GM23338 (cell line): ENCODE results near the gene COL8A2. TPM values are rescaled to one million over a fixed set of nuclear protein-coding genes. Genes with fewer than 3 reads are reported as not detected.

ENCODE experiments used
- ATAC-seq: fragments of 200-7000 bp; cut with Tn5 transposase; 3 replicates; pipeline ENCODE4 v1.9.1; 2020
- DNase-seq: peaks from one replicate; pipeline ENCODE4 v3.0.0-alpha.2; 2015; ENCODE audit warnings: low spot score
- H2AFZ ChIP-seq: fragments of 200-600 bp; sonication (generic); 2 replicates; pipeline ENCODE4 v1.8.0; 2016; ENCODE audit warnings: antibody characterized with exemption, mild to moderate bottlenecking, moderate library complexity
- H3F3A ChIP-seq: fragments of 200-600 bp; sonication (generic); replicated peaks from 2 replicates; pipeline ENCODE4 v1.8.0; 2017; ENCODE audit warnings: antibody characterized with exemption, mixed run types, low read depth
- H3K27ac ChIP-seq: fragments of 200-600 bp; sonication (generic); 2 replicates; pipeline ENCODE4 v1.6.1; 2016; ENCODE audit warnings: low read depth
- H3K27me3 ChIP-seq: fragments of 200-600 bp; sonication (generic); 2 replicates; pipeline ENCODE4 v1.8.0; 2016; ENCODE audit warnings: mild to moderate bottlenecking, mixed run types, moderate library complexity; ENCODE audit not compliant: insufficient read depth
- H3K36me3 ChIP-seq: fragments of 200-600 bp; sonication (generic); 2 replicates; pipeline ENCODE4 v1.8.0; 2016; ENCODE audit warnings: mild to moderate bottlenecking; ENCODE audit not compliant: insufficient read depth
- H3K4me1 ChIP-seq: fragments of 200-600 bp; sonication (generic); 2 replicates; pipeline ENCODE4 v1.8.0; 2016; ENCODE audit warnings: mild to moderate bottlenecking, moderate library complexity; ENCODE audit not compliant: insufficient read depth
- H3K4me2 ChIP-seq: fragments of 200-600 bp; sonication (generic); 2 replicates; pipeline ENCODE4 v1.7.1; 2017; ENCODE audit warnings: mixed run types
- H3K4me3 ChIP-seq: fragments of 200-600 bp; sonication (generic); 2 replicates; pipeline ENCODE4 v1.6.1; 2016; ENCODE audit warnings: mixed run types
- H3K79me2 ChIP-seq: fragments of 200-600 bp; sonication (generic); replicated peaks from 2 replicates; pipeline ENCODE4 v1.8.0; 2017; ENCODE audit warnings: mild to moderate bottlenecking; ENCODE audit not compliant: insufficient read depth
- H3K9me2 ChIP-seq: fragments of 200-600 bp; sonication (generic); 2 replicates; pipeline ENCODE4 v1.8.0; 2017; ENCODE audit not compliant: insufficient read depth
- H4K20me1 ChIP-seq: fragments of 200-600 bp; sonication (generic); replicated peaks from 2 replicates; pipeline ENCODE4 v1.8.0; 2017; ENCODE audit warnings: mild to moderate bottlenecking; ENCODE audit not compliant: insufficient read depth
- H3K27ac Mint-ChIP-seq: 2 replicates; pipeline ENCODE4 v1.8.0; 2020; ENCODE audit warnings: inconsistent platforms, mild to moderate bottlenecking, moderate library complexity, mixed read lengths
- H3K27me3 Mint-ChIP-seq: 3 replicates; pipeline ENCODE4 v1.8.0; 2022; ENCODE audit warnings: low read depth, mild to moderate bottlenecking, moderate library complexity, mixed read lengths, inconsistent platforms; ENCODE audit not compliant: insufficient read depth, poor library complexity
- H3K36me3 Mint-ChIP-seq: 3 replicates; pipeline ENCODE4 v1.8.0; 2021; ENCODE audit warnings: low read depth, mild to moderate bottlenecking, inconsistent platforms, moderate library complexity, mixed read lengths
- H3K4me1 Mint-ChIP-seq: 3 replicates; pipeline ENCODE4 v1.8.0; 2020; ENCODE audit warnings: mild to moderate bottlenecking, inconsistent platforms, mixed read lengths
- H3K4me3 Mint-ChIP-seq: 3 replicates; pipeline ENCODE4 v1.8.0; 2021; ENCODE audit warnings: moderate library complexity, mild to moderate bottlenecking, inconsistent platforms, mixed read lengths
- H3K9me3 Mint-ChIP-seq: 3 replicates; pipeline ENCODE4 v1.8.0; 2020; ENCODE audit warnings: moderate library complexity, mild to moderate bottlenecking, inconsistent platforms, mixed read lengths
- CREB1 ChIP-seq: fragments of 250-450 bp; sonication (Bioruptor Pico); IDR thresholded peaks from 2 replicates; pipeline ENCODE4 v1.5.0; 2020; ENCODE audit warnings: low read depth, mild to moderate bottlenecking, moderate library complexity
- CTCF ChIP-seq, 2 experiments: fragments of 200-600 bp in 1 of 2; sonication (generic) in 1 of 2; conservative IDR thresholded peaks; 2 replicates each; pipeline versions ENCODE4 v1.5.1 to v1.6.1; 2016 to 2017; ENCODE audit warnings: antibody characterized with exemption in 2 of 2, low read depth in 2 of 2, mild to moderate bottlenecking in 2 of 2, moderate library complexity in 1 of 2
- ETS1 ChIP-seq: IDR thresholded peaks from 2 replicates; pipeline ENCODE4 v1.6.1; 2016; ENCODE audit warnings: antibody characterized with exemption
- EZH2 ChIP-seq: fragments of 200-600 bp; sonication (generic); IDR thresholded peaks from one replicate; pipeline ENCODE4 v1.8.0; 2017; ENCODE audit warnings: antibody characterized with exemption, mild to moderate bottlenecking, low read depth; ENCODE audit not compliant: unreplicated experiment
- EZH2phosphoT487 ChIP-seq: fragments of 200-600 bp; sonication (generic); IDR thresholded peaks from one replicate; pipeline ENCODE4 v1.8.1; 2018; ENCODE audit warnings: antibody characterized with exemption; ENCODE audit not compliant: unreplicated experiment
- JUNB ChIP-seq: IDR thresholded peaks from one replicate; pipeline ENCODE4 v1.6.1; 2016; ENCODE audit warnings: antibody characterized with exemption; ENCODE audit not compliant: unreplicated experiment
- NANOG ChIP-seq: IDR thresholded peaks from 2 replicates; pipeline ENCODE4 v1.6.1; 2016; ENCODE audit warnings: antibody characterized with exemption, borderline replicate concordance
- POLR2AphosphoS5 ChIP-seq: IDR thresholded peaks from 2 replicates; pipeline ENCODE4 v1.6.1; 2016; ENCODE audit warnings: antibody characterized with exemption, low read depth
- ZNF114 ChIP-seq: fragments of 250-450 bp; sonication (Bioruptor Pico); IDR thresholded peaks from 2 replicates; pipeline ENCODE4 v1.5.0; 2020; ENCODE audit warnings: mild to moderate bottlenecking, moderate library complexity
- ZNF331 ChIP-seq: fragments of 250-450 bp; sonication (Bioruptor Pico); IDR thresholded peaks from 2 replicates; pipeline ENCODE4 v1.5.0; 2020; ENCODE audit warnings: low read depth, mild to moderate bottlenecking, moderate library complexity
- long read RNA-seq: library from polyadenylated mRNA; unstranded; transcript quantifications from one replicate; pipeline ENCODE4 v2.0.0, GENCODE V29; 2020; ENCODE audit not compliant: unreplicated experiment
- polyA plus RNA-seq: library from polyadenylated mRNA; unstranded; fragments of >200 nt; fragmentation: Nextera tagmentation; extraction: Ambion mirVana; gene quantifications from 2 replicates; pipeline ENCODE4 v1.2.1, GENCODE V29; 2016
- total RNA-seq: library from RNA; depleted of rRNA; stranded (reverse); fragments of >200 nt; shearing (Covaris generic); gene quantifications from 2 replicates; pipeline ENCODE4 v1.2.3, GENCODE V29; 2014; rRNA removed
- TF ChIP-seq, protein P1 (sequence below): IDR thresholded peaks from one replicate; pipeline ENCODE4 v1.6.1; 2018; ENCODE audit warnings: antibody characterized with exemption; ENCODE audit not compliant: unreplicated experiment

The COL8A2 gene
- total RNA-seq = 4.9 and 5.0 TPM in 2 replicates
- 0.77 and 0.95 TPM in 2 replicates for polyA plus RNA-seq
- long read RNA-seq, partial matches to known transcripts = 0 of 1 reads
- long read RNA-seq, other reads (novel, unspliced or antisense) = 1 of 1 reads

- Mint-ChIP-seq H3K4me3 (peak within 1 kb of the TSS; percentile 72), H3K4me1 (peaks cover 10% of the 10 kb centered on the region), H3K27me3 (peaks cover 49% of the 10 kb centered on the region), H3K9me3 (no peaks in the 10 kb centered on the region), H3K36me3 (no peaks in the 10 kb centered on the region), H3K27ac (no peak within 1 kb of the TSS)
- H3K9me2 ChIP-seq = no peaks in the 10 kb centered on the region
- H3K4me3 ChIP-seq = peak within 1 kb of the TSS; percentile 62
- H3K36me3 ChIP-seq = no peaks in the 10 kb centered on the region
- peak; percentile 39 for ATAC-seq
- peak; percentile 66 for DNase-seq
- H2AFZ ChIP-seq = peak within 1 kb of the TSS; percentile 94
- H3K27ac ChIP-seq = no peak within 1 kb of the TSS
- H3K79me2 ChIP-seq = no peaks in the 10 kb centered on the region
- peaks cover 6% of the 10 kb centered on the region; the same call in 1 of the 2 replicates for H3K4me1 ChIP-seq
- peak within 1 kb of the TSS; percentile 82 for H3K4me2 ChIP-seq
- H4K20me1 ChIP-seq = no peaks in the 10 kb centered on the region
- TF ChIP-seq NANOG = no peak
- TF ChIP-seq CREB1 (CRISPR knock-in tag) = no peak
- peaks cover 41% of the 10 kb centered on the region for H3K27me3 ChIP-seq
- H3F3A ChIP-seq = no peaks in the 10 kb centered on the region
Observed at GRCh38 chr1:36125129-36125991, at the start of gene COL8A2. COL8A2 (minus strand) TSS chr1:36125222; CDS start chr1:36100242, 24,980 bp downstream.

- peaks cover 8% of the 10 kb centered on the region for H4K20me1 ChIP-seq
- H3F3A ChIP-seq = 0 out of 2 replicates have a peak, but pooled peaks cover 17% of the 10 kb centered on the region
- no peaks in the 10 kb centered on the region for H3K9me2 ChIP-seq
- Mint-ChIP-seq H3K9me3 (no peaks in the 10 kb centered on the region), H3K36me3 (peaks cover 41% of the 10 kb centered on the region), H3K4me1 (peaks cover 32% of the 10 kb centered on the region), H3K27ac (no peak overlapping the region), H3K27me3 (peaks cover 10% of the 10 kb centered on the region), H3K4me3 (no peak overlapping the region)
- H3K4me3 ChIP-seq = no peak overlapping the region
- TF ChIP-seq EZH2 (no peak), EZH2phosphoT487 (no peak), ETS1 (no peak), JUNB (no peak), ZNF114 (CRISPR knock-in tag) (no peak), NANOG (no peak), CTCF (conservative IDR thresholded peaks at IDR 0.05; ENCODE audit: low read depth in 2 of 2) (no peak), ZNF331 (CRISPR knock-in tag) (no peak), POLR2AphosphoS5 (no peak), CREB1 (CRISPR knock-in tag) (no peak)
- TF ChIP-seq, protein P1, sequence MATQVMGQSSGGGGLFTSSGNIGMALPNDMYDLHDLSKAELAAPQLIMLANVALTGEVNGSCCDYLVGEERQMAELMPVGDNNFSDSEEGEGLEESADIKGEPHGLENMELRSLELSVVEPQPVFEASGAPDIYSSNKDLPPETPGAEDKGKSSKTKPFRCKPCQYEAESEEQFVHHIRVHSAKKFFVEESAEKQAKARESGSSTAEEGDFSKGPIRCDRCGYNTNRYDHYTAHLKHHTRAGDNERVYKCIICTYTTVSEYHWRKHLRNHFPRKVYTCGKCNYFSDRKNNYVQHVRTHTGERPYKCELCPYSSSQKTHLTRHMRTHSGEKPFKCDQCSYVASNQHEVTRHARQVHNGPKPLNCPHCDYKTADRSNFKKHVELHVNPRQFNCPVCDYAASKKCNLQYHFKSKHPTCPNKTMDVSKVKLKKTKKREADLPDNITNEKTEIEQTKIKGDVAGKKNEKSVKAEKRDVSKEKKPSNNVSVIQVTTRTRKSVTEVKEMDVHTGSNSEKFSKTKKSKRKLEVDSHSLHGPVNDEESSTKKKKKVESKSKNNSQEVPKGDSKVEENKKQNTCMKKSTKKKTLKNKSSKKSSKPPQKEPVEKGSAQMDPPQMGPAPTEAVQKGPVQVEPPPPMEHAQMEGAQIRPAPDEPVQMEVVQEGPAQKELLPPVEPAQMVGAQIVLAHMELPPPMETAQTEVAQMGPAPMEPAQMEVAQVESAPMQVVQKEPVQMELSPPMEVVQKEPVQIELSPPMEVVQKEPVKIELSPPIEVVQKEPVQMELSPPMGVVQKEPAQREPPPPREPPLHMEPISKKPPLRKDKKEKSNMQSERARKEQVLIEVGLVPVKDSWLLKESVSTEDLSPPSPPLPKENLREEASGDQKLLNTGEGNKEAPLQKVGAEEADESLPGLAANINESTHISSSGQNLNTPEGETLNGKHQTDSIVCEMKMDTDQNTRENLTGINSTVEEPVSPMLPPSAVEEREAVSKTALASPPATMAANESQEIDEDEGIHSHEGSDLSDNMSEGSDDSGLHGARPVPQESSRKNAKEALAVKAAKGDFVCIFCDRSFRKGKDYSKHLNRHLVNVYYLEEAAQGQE = no peak
- H3K36me3 ChIP-seq = no peaks in the 10 kb centered on the region; the same call in 1 of the 2 replicates
- DNase-seq (no peak), ATAC-seq (no peak)
- peaks cover 27% of the 10 kb centered on the region for H3K4me1 ChIP-seq
- no peak overlapping the region for H3K27ac ChIP-seq
- H3K79me2 ChIP-seq = no peaks in the 10 kb centered on the region
- peaks cover 20% of the 10 kb centered on the region for H3K27me3 ChIP-seq
- no peak overlapping the region for H2AFZ ChIP-seq
- H3K4me2 ChIP-seq = no peak overlapping the region
Observed at GRCh38 chr1:36174713-36175112, 49.7 kb upstream of the COL8A2 start.
